Astrocyte (in vitro differentiated cells and primary cell): ENCODE results near the gene EMB.
"Not testable (repeated sequence)": the region's sequence is repeated elsewhere in the genome, so short reads cannot be mapped to it uniquely, and the experiment has no call there.

Source experiments
- EZH2 ChIP-seq: IDR thresholded peaks from 2 replicates; pipeline ENCODE4 v1.6.1; 2012; ENCODE audit warnings: mild to moderate bottlenecking, low read length, inconsistent platforms; ENCODE audit not compliant: insufficient read depth
- TF ChIP-seq, protein P1 (sequence below): IDR thresholded peaks from 2 replicates; pipeline ENCODE4 v1.5.1; 2011; ENCODE audit warnings: low read depth, mild to moderate bottlenecking, inconsistent platforms, low read length, moderate library complexity; ENCODE audit not compliant: insufficient read depth

DNA sequence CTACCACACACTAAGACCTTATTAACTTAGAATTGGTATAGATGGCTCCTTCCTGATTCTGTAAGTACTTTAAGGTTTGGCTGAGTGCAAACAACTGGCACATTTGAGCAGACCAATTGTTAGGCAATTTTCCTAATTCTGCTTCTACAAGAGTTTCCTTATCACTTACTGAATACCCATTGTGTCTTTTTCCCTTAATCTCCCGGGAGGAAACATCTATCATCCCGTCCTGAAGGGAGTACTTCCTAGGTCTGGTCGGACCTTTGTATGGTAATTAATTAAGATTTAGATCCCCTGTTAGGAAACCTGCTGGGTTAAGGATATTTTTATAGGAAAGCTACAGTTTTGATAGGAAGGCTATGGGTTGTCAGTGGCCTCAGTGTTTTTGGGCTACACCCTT lies 8.2 kb upstream of the EMB start:
- TF ChIP-seq, protein P1, sequence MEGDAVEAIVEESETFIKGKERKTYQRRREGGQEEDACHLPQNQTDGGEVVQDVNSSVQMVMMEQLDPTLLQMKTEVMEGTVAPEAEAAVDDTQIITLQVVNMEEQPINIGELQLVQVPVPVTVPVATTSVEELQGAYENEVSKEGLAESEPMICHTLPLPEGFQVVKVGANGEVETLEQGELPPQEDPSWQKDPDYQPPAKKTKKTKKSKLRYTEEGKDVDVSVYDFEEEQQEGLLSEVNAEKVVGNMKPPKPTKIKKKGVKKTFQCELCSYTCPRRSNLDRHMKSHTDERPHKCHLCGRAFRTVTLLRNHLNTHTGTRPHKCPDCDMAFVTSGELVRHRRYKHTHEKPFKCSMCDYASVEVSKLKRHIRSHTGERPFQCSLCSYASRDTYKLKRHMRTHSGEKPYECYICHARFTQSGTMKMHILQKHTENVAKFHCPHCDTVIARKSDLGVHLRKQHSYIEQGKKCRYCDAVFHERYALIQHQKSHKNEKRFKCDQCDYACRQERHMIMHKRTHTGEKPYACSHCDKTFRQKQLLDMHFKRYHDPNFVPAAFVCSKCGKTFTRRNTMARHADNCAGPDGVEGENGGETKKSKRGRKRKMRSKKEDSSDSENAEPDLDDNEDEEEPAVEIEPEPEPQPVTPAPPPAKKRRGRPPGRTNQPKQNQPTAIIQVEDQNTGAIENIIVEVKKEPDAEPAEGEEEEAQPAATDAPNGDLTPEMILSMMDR: not testable (repeated sequence)
- TF ChIP-seq EZH2: not testable (repeated sequence)
